Testis (tissue), 3 donors: Measurements from ENCODE around the gene MRPL38. TPM values are rescaled to one million over a fixed set of nuclear protein-coding genes. Genes with fewer than 3 reads are reported as not detected.

Source experiments
- DNase-seq: peaks from one replicate; pipeline ENCODE4 v3.0.0-alpha.2; 2019
- H3K27ac ChIP-seq, 2 donors: fragments of 200-600 bp; sonication (generic); one replicate each; pipeline ENCODE4 v1.5.1; 2019
- H3K27me3 ChIP-seq: fragments of 200-600 bp; sonication (generic); one replicate; pipeline ENCODE4 v1.5.1; 2019
- H3K36me3 ChIP-seq: fragments of 200-600 bp; sonication (generic); one replicate; pipeline ENCODE4 v1.5.1; 2017; ENCODE audit warnings: low read depth; ENCODE audit errors: missing control alignments
- H3K4me1 ChIP-seq: fragments of 200-600 bp; sonication (generic); one replicate; pipeline ENCODE4 v1.5.1; 2019
- H3K4me3 ChIP-seq, 2 donors: fragments of 200-600 bp; sonication (generic); one replicate each; pipeline ENCODE4 v1.5.1; 2017 to 2019
- H3K9me3 ChIP-seq: fragments of 200-600 bp; sonication (generic); one replicate; pipeline ENCODE4 v1.5.1; 2017
- POLR2A ChIP-seq: fragments of 450-650 bp; IDR thresholded peaks from one replicate; pipeline ENCODE4 v1.6.1; 2017; ENCODE audit warnings: antibody characterized with exemption, mild to moderate bottlenecking, moderate library complexity
- WGBS, 2 donors: methylation state at CpG; one replicate each; pipeline ENCODE4 v1.1.5; 2018; 5-methylcytosine and 5-hydroxymethylcytosine counted together
- intact Hi-C: fragments of 100-400 bp; cut with DNase I; formaldehyde crosslinking; loops from one replicate; pipeline ENCODE4 v1.15.1; 2023; ENCODE audit warnings: low total_unique reads
- polyA plus RNA-seq: library from polyadenylated mRNA; stranded (reverse); fragments of 350-450 nt; fragmentation: Illumina TruSeq; extraction: RNeasy Lipid Tissue Mini Kit (QIAGEN cat#74804); gene quantifications from one replicate; pipeline ENCODE4 v1.2.3, GENCODE V29; 2014; ENCODE audit warnings: low read depth, low replicate concordance; ENCODE audit not compliant: insufficient read depth
- total RNA-seq, 2 donors: library from RNA; depleted of rRNA; stranded (reverse); fragments of >200 nt; gene quantifications; one replicate each; pipeline ENCODE4 v1.2.3, GENCODE V29; 2016
- TF ChIP-seq, protein P1 (sequence below), 3 experiments: fragments of 450-650 bp in 2 of 3; fragments of 200-600 bp in 1 of 3; sonication (generic) in 1 of 3; IDR thresholded peaks; one replicate each; pipeline ENCODE4 v1.5.1; 2016 to 2019; ENCODE audit warnings: antibody characterized with exemption in 3 of 3, mild to moderate bottlenecking in 2 of 3, moderate library complexity in 1 of 3

The MRPL38 gene
- total and polyA plus RNA-seq, 3 donors from 2014 or later: 88.2 to 101 (median 88.7) TPM

DNA sequence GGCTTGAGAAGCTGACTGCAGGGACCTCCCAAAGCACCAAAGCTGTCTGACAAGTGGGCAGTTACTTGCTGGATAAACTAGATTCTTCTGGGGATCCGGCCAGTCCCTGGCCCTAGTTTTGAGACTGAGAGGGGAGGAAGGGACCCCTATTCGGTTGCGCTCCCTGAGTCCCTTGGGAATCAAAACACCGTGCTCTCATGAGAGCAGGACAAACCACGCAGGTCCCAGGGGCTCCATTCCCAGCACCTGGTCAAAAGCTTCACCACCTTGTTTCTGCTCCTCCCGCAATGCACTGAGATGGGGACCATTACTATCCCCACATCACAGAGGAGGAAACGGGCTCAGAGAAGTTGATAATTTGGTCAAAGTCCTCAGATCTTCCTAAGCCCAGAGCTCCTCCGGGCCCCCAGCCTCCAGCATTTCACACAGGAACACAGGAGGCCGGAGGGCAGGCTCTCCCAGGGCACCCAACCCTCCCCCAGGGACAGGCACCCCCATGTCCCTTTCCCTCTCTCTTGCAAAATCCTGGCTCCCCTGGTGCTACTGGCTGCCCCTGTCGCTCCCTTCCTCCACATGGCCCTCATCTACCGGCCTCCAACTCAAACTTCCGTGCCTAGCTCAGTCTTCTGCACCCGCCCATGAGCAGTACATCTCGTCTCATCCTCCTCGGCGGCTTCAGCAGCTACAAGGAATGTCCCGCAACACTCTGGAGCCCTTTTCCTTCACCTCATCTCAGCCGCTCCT, 11.2 kb downstream of the MRPL38 start:
- DNase-seq: no peak
- H3K9me3 ChIP-seq: no peaks in the 10 kb centered on the region
- no peak overlapping the region for H3K4me3 ChIP-seq
- H3K4me1 ChIP-seq: peaks cover 32% of the 10 kb centered on the region
- intact Hi-C loops: no loop called here
- H3K27me3 ChIP-seq: no peaks in the 10 kb centered on the region
- WGBS, 2 donors: 85 to 86% methylated on average over 17 to 18 of the region's 18 CpGs
- no peak overlapping the region for H3K27ac ChIP-seq
- TF ChIP-seq, protein P1, sequence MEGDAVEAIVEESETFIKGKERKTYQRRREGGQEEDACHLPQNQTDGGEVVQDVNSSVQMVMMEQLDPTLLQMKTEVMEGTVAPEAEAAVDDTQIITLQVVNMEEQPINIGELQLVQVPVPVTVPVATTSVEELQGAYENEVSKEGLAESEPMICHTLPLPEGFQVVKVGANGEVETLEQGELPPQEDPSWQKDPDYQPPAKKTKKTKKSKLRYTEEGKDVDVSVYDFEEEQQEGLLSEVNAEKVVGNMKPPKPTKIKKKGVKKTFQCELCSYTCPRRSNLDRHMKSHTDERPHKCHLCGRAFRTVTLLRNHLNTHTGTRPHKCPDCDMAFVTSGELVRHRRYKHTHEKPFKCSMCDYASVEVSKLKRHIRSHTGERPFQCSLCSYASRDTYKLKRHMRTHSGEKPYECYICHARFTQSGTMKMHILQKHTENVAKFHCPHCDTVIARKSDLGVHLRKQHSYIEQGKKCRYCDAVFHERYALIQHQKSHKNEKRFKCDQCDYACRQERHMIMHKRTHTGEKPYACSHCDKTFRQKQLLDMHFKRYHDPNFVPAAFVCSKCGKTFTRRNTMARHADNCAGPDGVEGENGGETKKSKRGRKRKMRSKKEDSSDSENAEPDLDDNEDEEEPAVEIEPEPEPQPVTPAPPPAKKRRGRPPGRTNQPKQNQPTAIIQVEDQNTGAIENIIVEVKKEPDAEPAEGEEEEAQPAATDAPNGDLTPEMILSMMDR (IDR thresholded peaks at IDR 0.05): no peak
- no peaks in the 10 kb centered on the region for H3K36me3 ChIP-seq

DNA sequence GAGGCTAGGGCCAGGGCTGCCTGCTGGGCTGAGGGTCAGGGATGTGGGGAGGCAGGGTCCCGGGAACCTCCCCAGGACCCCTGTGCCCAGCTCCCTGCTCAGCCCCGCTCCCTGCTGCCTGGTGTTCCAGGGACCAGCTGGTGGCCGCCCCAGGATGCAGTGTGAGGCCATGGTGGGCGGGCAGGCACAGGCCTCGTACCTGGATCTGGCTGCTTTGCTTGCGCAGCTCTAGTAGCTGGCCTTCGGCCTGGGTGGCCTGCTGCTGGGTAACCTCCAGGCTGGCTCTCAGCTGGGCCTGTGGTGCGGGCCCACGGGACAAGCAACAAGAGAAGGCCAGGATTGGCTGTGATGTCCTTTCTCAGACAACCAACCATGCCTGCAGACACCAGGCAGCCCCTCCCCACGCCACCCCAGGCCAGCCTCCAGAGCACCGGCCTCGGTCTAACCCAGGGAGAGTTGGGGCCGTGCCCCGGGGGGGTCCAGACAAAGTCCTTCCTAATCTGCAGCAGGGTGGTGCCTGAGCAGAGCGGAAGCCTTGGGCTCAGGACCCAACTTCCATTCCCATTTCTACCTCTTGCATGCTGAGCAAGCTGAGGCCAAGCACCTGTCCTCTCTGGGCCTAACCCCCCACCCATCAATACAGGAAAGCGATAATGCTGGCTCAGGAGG, 12.0 kb downstream of the MRPL38 start:
- Histone ChIP-seq H3K4me1 (peaks cover 32% of the 10 kb centered on the region), H3K4me3 (no peak overlapping the region), H3K27ac (no peak overlapping the region), H3K9me3 (no peaks in the 10 kb centered on the region), H3K36me3 (no peaks in the 10 kb centered on the region), H3K27me3 (no peaks in the 10 kb centered on the region)
- no peak for DNase-seq
- WGBS, 2 donors: 80 to 88% methylated on average over 10 to 16 of the region's 16 CpGs
- TF ChIP-seq POLR2A: no peak
- TF ChIP-seq, protein P1 (IDR thresholded peaks at IDR 0.05): no peak
- intact Hi-C loops: no loop called here

DNA sequence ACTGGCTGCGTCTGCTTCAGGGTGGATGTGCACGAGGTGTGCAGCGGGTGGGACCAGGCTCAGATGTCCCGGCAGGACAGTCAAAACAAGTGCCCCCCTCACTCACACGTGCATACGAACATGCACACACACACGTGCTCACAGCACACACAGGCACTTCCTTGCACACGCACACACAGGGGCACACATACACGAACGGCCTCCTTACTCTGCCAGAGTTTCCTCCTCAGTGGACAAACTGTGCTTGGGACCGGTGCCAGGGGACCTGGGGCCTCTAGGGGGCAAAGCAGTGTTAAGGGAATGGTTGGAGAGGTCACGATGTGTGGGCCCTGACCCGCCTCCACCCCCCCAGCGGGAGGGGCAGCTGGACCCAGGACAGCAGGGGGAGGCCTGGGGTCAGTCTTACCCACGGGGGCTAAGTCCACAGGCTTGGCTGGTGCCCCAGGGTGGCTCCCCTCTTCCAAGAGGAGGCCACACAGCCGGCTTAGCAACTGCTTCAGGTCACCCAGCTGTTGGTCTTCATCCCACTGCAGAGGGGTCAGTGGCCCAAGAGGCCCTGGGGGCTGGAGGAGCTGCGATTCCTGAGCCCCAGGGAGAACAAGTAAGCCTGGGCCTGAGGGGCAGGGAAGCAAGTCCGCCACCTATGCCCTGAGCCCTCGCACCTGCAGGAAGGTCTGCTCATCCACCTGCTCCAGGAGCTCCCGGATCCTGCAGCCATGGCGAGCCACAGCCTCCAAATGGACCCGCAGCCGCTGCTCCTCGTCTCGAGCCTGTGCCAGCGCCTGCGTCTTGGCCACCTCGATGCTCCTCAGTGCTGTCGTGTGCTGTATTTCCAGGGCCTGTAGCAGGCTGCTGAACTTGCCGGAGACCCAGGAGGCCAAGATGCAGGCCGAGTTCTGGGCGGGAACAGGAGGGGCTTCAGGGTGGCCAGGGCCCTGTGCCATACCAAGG, 12.8 kb downstream of the MRPL38 start:
- WGBS, 2 donors: 67 to 74% methylated on average over 22 to 32 of the region's 32 CpGs
- Histone ChIP-seq H3K4me3 (no peak overlapping the region), H3K27me3 (no peaks in the 10 kb centered on the region), H3K9me3 (no peaks in the 10 kb centered on the region), H3K36me3 (no peaks in the 10 kb centered on the region), H3K27ac (no peak overlapping the region), H3K4me1 (peaks cover 29% of the 10 kb centered on the region)
- TF ChIP-seq, protein P1 (IDR thresholded peaks at IDR 0.05): no peak
- no peak for TF ChIP-seq POLR2A
- no peak for DNase-seq
- intact Hi-C loops: no loop called here

DNA sequence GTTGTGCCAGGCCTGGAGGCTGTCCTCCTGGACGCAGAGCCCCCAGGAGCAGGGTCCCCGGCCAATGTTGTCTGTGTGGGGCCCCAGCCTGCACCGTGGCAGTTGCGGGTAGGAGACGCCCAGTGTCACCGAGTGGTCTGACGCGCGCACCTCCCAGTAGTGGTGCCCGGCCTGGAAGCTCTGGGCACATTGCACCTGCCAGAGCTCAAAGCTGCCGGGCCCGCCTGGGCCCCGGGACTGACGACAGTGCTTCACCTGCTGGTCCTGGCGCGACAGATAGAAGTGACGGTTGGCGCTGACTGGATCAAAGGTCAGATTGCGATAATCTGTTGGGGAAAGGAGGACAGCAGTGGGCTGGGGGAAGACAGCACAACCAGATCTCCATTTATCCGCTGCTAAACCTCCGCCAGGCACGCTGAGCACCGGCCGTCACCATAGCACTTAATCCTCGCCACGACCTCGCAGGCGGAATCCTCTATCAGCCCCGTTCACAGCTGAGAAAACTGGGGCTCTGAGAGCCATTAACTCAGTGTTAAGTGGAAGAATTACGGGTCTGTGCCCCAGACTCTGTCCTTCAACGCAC, 13.6 kb downstream of the MRPL38 start:
- Histone ChIP-seq H3K27me3 (no peaks in the 10 kb centered on the region), H3K9me3 (no peaks in the 10 kb centered on the region), H3K27ac (no peak overlapping the region), H3K4me3 (no peak overlapping the region), H3K4me1 (peaks cover 29% of the 10 kb centered on the region), H3K36me3 (no peaks in the 10 kb centered on the region)
- 91 to 93% methylated on average over 20 to 31 of the region's 31 CpGs for WGBS, 2 donors
- intact Hi-C loops: no loop called here
- TF ChIP-seq, protein P1 (IDR thresholded peaks at IDR 0.05): no peak
- no peak for TF ChIP-seq POLR2A
- DNase-seq: no peak
